ENCODE measurements around the gene CLECL1.
"Not testable (repeated sequence)": the region's sequence is repeated elsewhere in the genome, so short reads cannot be mapped to it uniquely, and the experiment has no call there.

CLECL1 gene

GRCh38 chr12:9753073-9753472, 20.2 kb upstream of the CLECL1 start:
- no peak for DNase-seq
- in situ Hi-C loops (cut with MboI; ENCODE audit: low pct_unique_long_range_greater_than_20kb, low sequenced_read_pairs), result no loop called here

- in situ Hi-C loops (cut with MboI; ENCODE audit: low pct_unique_long_range_greater_than_20kb, low sequenced_read_pairs), result no loop called here
- DNase-seq, result no peak
Measured at GRCh38 chr12:9752145-9752933, 19.4 kb upstream of the CLECL1 start.

GRCh38 chr12:9751204-9752144, 18.6 kb upstream of the CLECL1 start:
- in situ Hi-C loops (cut with MboI; ENCODE audit: low pct_unique_long_range_greater_than_20kb, low sequenced_read_pairs), result no loop called here

GRCh38 chr12:9750276-9751203, 17.6 kb upstream of the CLECL1 start:
- in situ Hi-C loops (cut with MboI; ENCODE audit: low pct_unique_long_range_greater_than_20kb, low sequenced_read_pairs), result no loop called here
- DNase-seq, result peak; percentile 92

More at GRCh38 chr12:9751204-9752144, 18.6 kb upstream of the CLECL1 start:
- peak; percentile 84 for DNase-seq

GRCh38 chr12:9749640-9750039, 16.7 kb upstream of the CLECL1 start:
- DNase-seq, result no peak
- in situ Hi-C loops (cut with MboI; ENCODE audit: low pct_unique_long_range_greater_than_20kb, low sequenced_read_pairs), result no loop called here

- in situ Hi-C loops (cut with MboI; ENCODE audit: low pct_unique_long_range_greater_than_20kb, low sequenced_read_pairs), result no loop called here
Measured at GRCh38 chr12:9745199-9745598, 12.3 kb upstream of the CLECL1 start.

GRCh38 chr12:9742661-9743060, 9.8 kb upstream of the CLECL1 start:
- in situ Hi-C loops (cut with MboI; ENCODE audit: low pct_unique_long_range_greater_than_20kb, low sequenced_read_pairs), result no loop called here
- DNase-seq, result no peak

More at GRCh38 chr12:9745199-9745598, 12.3 kb upstream of the CLECL1 start:
- no peak for DNase-seq

GRCh38 chr12:9741726-9742125, 8.8 kb upstream of the CLECL1 start:
- in situ Hi-C loops (cut with MboI; ENCODE audit: low pct_unique_long_range_greater_than_20kb, low sequenced_read_pairs), result no loop called here
- DNase-seq, result peak; percentile 72

GRCh38 chr12:9740106-9740750, 7.3 kb upstream of the CLECL1 start:
- in situ Hi-C loops (cut with MboI; ENCODE audit: low pct_unique_long_range_greater_than_20kb, low sequenced_read_pairs), result no loop called here
- DNase-seq, result no peak

GRCh38 chr12:9739404-9740105, 6.7 kb upstream of the CLECL1 start:
- in situ Hi-C loops (cut with MboI; ENCODE audit: low pct_unique_long_range_greater_than_20kb, low sequenced_read_pairs); DNase-seq: not testable (repeated sequence)

- DNase-seq; in situ Hi-C loops (cut with MboI; ENCODE audit: low pct_unique_long_range_greater_than_20kb, low sequenced_read_pairs): not testable (repeated sequence)
Measured at GRCh38 chr12:9738905-9739304, 6.0 kb upstream of the CLECL1 start.

GRCh38 chr12:9736936-9737705, 4.2 kb upstream of the CLECL1 start:
- in situ Hi-C loops (cut with MboI; ENCODE audit: low pct_unique_long_range_greater_than_20kb, low sequenced_read_pairs), result no loop called here
- DNase-seq, result peak; percentile 91

GRCh38 chr12:9735601-9736000, 2.7 kb upstream of the CLECL1 start:
- in situ Hi-C loops (cut with MboI; ENCODE audit: low pct_unique_long_range_greater_than_20kb, low sequenced_read_pairs), result no loop called here
- no peak for DNase-seq

GRCh38 chr12:9731797-9732196, 1.1 kb downstream of the CLECL1 start:
- in situ Hi-C loops (cut with MboI; ENCODE audit: low pct_unique_long_range_greater_than_20kb, low sequenced_read_pairs), result no loop called here
- peak; percentile 57 for DNase-seq

GRCh38 chr12:9731393-9731792, 1.5 kb downstream of the CLECL1 start:
- in situ Hi-C loops (cut with MboI; ENCODE audit: low pct_unique_long_range_greater_than_20kb, low sequenced_read_pairs), result no loop called here
- DNase-seq, result peak; percentile 62

- in situ Hi-C loops (cut with MboI; ENCODE audit: low pct_unique_long_range_greater_than_20kb, low sequenced_read_pairs), result no loop called here
- peak; percentile 67 for DNase-seq
Measured at GRCh38 chr12:9730591-9730990, 2.3 kb downstream of the CLECL1 start.

- DNase-seq, result peak; percentile 73
- in situ Hi-C loops (cut with MboI; ENCODE audit: low pct_unique_long_range_greater_than_20kb, low sequenced_read_pairs), result no loop called here
Measured at GRCh38 chr12:9730011-9730410, 2.9 kb downstream of the CLECL1 start.
